ENCODE measurements around the gene SCYGR8.
A peak's percentile ranks its signal among the peaks of the same experiment; 100 is the strongest.

Gene SCYGR8

DNA sequence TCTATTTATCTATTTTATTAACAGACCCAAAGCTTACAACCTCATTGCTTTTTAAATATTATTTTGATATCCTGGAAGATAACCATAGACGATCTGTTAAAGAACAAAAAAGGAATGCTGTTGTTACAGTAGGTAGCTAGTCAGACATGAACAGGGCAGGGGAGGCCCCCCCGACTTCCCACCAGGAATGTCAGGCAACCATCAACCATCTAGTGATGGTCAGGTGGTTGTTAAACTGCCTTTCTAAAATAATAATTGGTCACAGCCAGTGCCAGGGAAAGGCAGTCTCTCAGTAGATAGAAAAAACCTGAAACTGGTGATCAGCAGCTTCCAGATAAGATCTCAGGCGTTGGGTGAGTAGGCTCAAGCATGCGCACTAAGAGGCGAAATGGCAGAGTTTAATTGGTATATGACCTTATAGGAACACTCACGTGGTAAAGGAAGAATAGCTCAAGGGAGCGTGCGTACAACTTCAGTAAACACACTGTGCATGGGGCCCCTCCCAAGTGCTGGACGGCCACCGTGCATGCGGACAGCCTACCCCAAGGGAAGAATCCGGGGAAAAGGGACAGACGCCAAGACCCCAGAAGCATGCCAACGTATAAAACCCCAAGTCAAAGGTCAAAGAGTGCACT lies 35.4 kb downstream of the SCYGR8 start:
- Histone ChIP-seq H3K9me2 (replicated peaks; ENCODE audit: insufficient read depth, low read length) (no peaks in the 10 kb centered on the region), H3K79me2 (ENCODE audit: low read length) (no peaks in the 10 kb centered on the region), H3F3A (ENCODE audit: insufficient read depth, low read length) (peaks cover 6% of the 10 kb centered on the region; the same call in 1 of the 2 replicates), H4K20me1 (ENCODE audit: insufficient read depth, low read length) (no peaks in the 10 kb centered on the region), H2AFZ (ENCODE audit: low read length) (no peak overlapping the region), H3K4me2 (ENCODE audit: low read depth, low read length) (no peak overlapping the region), H3K36me3 (replicated peaks; ENCODE audit: insufficient read depth, low read length) (no peaks in the 10 kb centered on the region), H3K4me3 (ENCODE audit: low read length) (no peak overlapping the region), H3K27ac (ENCODE audit: low read length) (no peak overlapping the region), H3K4me1 (ENCODE audit: low read length) (0 out of 2 replicates have a peak, but pooled peaks cover 4% of the 10 kb centered on the region), H3K9ac (ENCODE audit: low read length) (no peak overlapping the region), H3K27me3 (replicated peaks; ENCODE audit: insufficient read depth, low read length) (no peaks in the 10 kb centered on the region), H3K9me3 (replicated peaks; ENCODE audit: insufficient read depth, low read length) (no peaks in the 10 kb centered on the region)
- TF ChIP-seq, protein P1, sequence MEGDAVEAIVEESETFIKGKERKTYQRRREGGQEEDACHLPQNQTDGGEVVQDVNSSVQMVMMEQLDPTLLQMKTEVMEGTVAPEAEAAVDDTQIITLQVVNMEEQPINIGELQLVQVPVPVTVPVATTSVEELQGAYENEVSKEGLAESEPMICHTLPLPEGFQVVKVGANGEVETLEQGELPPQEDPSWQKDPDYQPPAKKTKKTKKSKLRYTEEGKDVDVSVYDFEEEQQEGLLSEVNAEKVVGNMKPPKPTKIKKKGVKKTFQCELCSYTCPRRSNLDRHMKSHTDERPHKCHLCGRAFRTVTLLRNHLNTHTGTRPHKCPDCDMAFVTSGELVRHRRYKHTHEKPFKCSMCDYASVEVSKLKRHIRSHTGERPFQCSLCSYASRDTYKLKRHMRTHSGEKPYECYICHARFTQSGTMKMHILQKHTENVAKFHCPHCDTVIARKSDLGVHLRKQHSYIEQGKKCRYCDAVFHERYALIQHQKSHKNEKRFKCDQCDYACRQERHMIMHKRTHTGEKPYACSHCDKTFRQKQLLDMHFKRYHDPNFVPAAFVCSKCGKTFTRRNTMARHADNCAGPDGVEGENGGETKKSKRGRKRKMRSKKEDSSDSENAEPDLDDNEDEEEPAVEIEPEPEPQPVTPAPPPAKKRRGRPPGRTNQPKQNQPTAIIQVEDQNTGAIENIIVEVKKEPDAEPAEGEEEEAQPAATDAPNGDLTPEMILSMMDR (IDR thresholded peaks at IDR 0.05; ENCODE audit: low read length), result no peak
- no peak for TF ChIP-seq EZH2 (optimal IDR thresholded peaks at IDR 0.05; ENCODE audit: low read depth, low read length)
- TF ChIP-seq EZH2phosphoT487 (IDR thresholded peaks at IDR 0.05; ENCODE audit: low read length), result no peak
- DNase-seq, result no peak

GRCh38 chr2:227781841-227782240 lies 36.1 kb downstream of the SCYGR8 start:
- Histone ChIP-seq H2AFZ (ENCODE audit: low read length) (no peak overlapping the region), H3K79me2 (ENCODE audit: low read length) (no peaks in the 10 kb centered on the region), H3K4me3 (ENCODE audit: low read length) (no peak overlapping the region), H3K27me3 (replicated peaks; ENCODE audit: insufficient read depth, low read length) (no peaks in the 10 kb centered on the region), H3F3A (ENCODE audit: insufficient read depth, low read length) (peaks cover 6% of the 10 kb centered on the region; the same call in 1 of the 2 replicates), H3K4me2 (ENCODE audit: low read depth, low read length) (no peak overlapping the region), H3K27ac (ENCODE audit: low read length) (no peak overlapping the region), H3K36me3 (replicated peaks; ENCODE audit: insufficient read depth, low read length) (no peaks in the 10 kb centered on the region), H4K20me1 (ENCODE audit: insufficient read depth, low read length) (no peaks in the 10 kb centered on the region), H3K9me3 (replicated peaks; ENCODE audit: insufficient read depth, low read length) (no peaks in the 10 kb centered on the region), H3K9me2 (replicated peaks; ENCODE audit: insufficient read depth, low read length) (no peaks in the 10 kb centered on the region), H3K9ac (ENCODE audit: low read length) (no peak overlapping the region), H3K4me1 (ENCODE audit: low read length) (0 out of 2 replicates have a peak, but pooled peaks cover 4% of the 10 kb centered on the region)
- no peak for DNase-seq
- TF ChIP-seq EZH2phosphoT487 (IDR thresholded peaks at IDR 0.05; ENCODE audit: low read length) (no peak), EZH2 (optimal IDR thresholded peaks at IDR 0.05; ENCODE audit: low read depth, low read length) (no peak)
- TF ChIP-seq, protein P1 (IDR thresholded peaks at IDR 0.05; ENCODE audit: low read length), result no peak

DNA sequence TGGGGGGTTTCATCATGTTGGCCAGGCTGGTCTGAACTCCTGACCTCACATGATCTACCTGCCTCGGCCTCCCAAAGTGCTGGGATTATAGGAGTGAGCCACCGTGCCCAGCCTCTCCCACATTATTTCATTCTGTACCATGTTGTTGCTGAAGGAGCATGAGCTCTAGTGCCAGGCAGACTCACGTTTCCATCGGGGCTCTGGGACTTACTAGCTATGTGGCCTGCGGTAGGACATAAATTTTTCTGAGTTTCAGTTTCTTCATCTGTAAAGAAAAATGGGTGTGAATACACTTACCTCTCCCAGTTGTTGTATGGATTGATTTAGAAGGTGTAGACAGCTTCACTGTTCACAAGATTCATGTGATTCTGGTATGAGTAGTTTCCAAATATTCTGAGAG lies 37.1 kb downstream of the SCYGR8 start:
- Histone ChIP-seq H2AFZ (ENCODE audit: low read length) (peak overlapping the region; percentile 33; the same call in 1 of the 2 replicates), H3K4me3 (ENCODE audit: low read length) (peak overlapping the region; percentile 54; the same call in 1 of the 2 replicates), H3K4me1 (ENCODE audit: low read length) (0 out of 2 replicates have a peak, but pooled peaks cover 4% of the 10 kb centered on the region), H3K9ac (ENCODE audit: low read length) (peak overlapping the region; percentile 36; the same call in 1 of the 2 replicates), H4K20me1 (ENCODE audit: insufficient read depth, low read length) (no peaks in the 10 kb centered on the region), H3K9me2 (replicated peaks; ENCODE audit: insufficient read depth, low read length) (no peaks in the 10 kb centered on the region), H3K27ac (ENCODE audit: low read length) (peak overlapping the region; percentile 74; the same call in 1 of the 2 replicates), H3K27me3 (replicated peaks; ENCODE audit: insufficient read depth, low read length) (no peaks in the 10 kb centered on the region), H3K4me2 (ENCODE audit: low read depth, low read length) (peak overlapping the region; percentile 52), H3K9me3 (replicated peaks; ENCODE audit: insufficient read depth, low read length) (no peaks in the 10 kb centered on the region), H3F3A (ENCODE audit: insufficient read depth, low read length) (peaks cover 6% of the 10 kb centered on the region; the same call in 1 of the 2 replicates), H3K36me3 (replicated peaks; ENCODE audit: insufficient read depth, low read length) (no peaks in the 10 kb centered on the region), H3K79me2 (ENCODE audit: low read length) (no peaks in the 10 kb centered on the region)
- TF ChIP-seq EZH2phosphoT487 (IDR thresholded peaks at IDR 0.05; ENCODE audit: low read length) (no peak), EZH2 (optimal IDR thresholded peaks at IDR 0.05; ENCODE audit: low read depth, low read length) (no peak)
- TF ChIP-seq, protein P1 (IDR thresholded peaks at IDR 0.05; ENCODE audit: low read length), result no peak
- DNase-seq, result peak; percentile 80
